HG03565 (cell line): ENCODE measurements around the gene CHRNB4.
"Not testable (repeated sequence)": the region's sequence is repeated elsewhere in the genome, so short reads cannot be mapped to it uniquely, and the experiment has no call there.

Experiments
- ATAC-seq: cut with Tn5 transposase; IDR thresholded peaks from one replicate; pipeline ENCODE4 v1.9.1; 2021; ENCODE audit warnings: mild to moderate bottlenecking, moderate library complexity; ENCODE audit not compliant: unreplicated experiment

Gene CHRNB4

DNA sequence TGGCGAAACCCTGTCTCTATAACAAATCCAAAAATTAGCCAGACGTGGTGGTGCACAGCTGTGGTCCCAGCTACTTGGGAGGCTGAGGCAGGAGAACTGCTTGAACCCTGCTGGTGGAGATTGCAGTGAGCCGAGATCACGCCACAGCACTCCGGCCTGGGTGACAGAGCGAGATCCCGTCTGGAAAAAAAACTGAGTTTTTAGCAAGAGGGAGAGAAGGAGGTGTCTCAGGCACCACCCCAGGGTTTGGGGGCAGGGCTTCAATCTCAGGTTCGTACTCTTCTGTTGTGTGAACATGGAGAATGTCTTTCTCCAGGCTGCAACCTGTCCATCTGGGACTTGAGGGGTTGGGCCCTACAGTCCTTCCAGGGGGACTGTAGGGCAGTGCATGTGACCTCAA is 22.9 kb downstream of the CHRNB4 start:
- ATAC-seq: no peak

GRCh38 chr15:78617516-78617915 is 23.5 kb downstream of the CHRNB4 start:
- ATAC-seq: no peak

DNA sequence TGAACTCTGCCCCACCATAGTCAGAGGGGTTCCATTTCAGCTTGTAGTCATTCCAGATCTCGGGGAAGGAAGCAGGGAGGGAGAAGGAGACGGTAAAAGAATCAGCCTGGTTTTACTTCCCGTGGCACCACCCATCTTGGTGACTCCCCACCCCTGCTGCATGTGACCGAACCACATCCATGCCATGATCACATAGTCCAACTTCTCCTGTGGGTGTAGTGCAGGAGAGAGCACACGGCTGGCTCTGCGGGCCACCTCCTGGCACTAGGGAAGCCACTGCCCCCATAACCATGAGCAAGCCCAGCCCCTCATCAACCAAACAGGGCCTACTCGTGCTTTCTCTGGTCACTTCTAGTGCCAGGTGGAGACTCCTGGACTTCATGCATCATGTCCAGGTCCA is 23.9 kb downstream of the CHRNB4 start:
- no peak for ATAC-seq

GRCh38 chr15:78616506-78616905 is 24.5 kb downstream of the CHRNB4 start:
- ATAC-seq: no peak

DNA sequence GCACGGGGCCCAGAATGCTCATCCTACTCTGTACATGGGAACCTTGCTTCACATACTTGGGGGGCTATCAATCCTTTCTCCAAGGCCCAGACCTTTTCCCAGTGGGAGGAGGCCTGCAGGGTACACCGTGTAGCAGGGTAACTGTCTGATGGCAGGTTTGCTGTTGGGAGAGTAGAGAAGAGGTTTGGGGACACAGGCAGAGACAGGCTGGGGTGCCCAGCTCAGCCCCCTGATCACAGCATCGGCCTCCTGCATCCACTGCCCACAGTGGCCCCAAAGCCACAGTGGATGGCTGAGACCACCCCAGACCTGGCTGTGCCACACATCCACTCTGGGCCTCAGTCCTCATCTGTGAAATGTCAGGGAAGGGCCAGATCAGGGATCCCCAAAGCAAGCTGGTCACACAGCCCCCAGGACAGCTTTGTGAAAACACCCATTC is 25.8 kb downstream of the CHRNB4 start:
- ATAC-seq: no peak

GRCh38 chr15:78614021-78614420 is 27.0 kb downstream of the CHRNB4 start:
- no peak for ATAC-seq

DNA sequence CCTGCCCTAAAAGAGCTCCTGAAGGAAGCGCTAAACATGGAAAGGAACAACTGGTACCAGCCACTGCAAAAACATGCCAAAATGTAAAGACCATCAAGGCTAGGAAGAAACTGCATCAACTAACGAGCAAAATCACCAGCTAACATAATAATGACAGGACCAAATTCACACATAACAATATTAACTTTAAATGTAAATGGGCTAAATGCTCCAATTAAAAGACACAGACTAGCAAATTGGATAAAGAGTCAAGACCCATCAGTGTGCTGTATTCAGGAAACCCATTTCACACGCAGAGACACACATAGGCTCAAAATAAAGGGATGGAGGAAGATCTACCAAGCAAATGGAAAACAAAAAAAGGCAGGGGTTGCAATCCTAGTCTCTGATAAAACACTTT is 31.5 kb downstream of the CHRNB4 start:
- not testable (repeated sequence) for ATAC-seq

DNA sequence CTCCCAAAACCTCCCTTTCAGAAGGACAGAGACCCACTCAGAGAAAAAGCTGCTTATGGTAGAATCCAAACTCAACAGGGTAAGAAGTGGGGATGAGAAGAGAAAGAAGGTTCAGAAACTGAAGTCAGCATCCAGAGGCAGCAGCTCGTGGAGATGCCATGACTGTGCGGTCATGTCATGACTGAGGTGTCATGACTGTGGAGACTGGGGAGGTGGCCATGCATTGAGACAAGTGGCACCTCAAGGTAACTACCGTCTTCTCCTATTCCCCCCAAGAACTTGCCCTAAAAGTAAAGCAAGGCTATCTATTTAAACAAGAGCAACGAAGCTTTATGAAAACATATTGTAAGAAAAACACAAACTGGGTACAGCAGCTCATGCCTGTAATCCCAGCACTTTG is 35.3 kb downstream of the CHRNB4 start:
- ATAC-seq: no peak

- ATAC-seq: no peak
Measured at GRCh38 chr15:78605201-78605600, 35.8 kb downstream of the CHRNB4 start.

DNA sequence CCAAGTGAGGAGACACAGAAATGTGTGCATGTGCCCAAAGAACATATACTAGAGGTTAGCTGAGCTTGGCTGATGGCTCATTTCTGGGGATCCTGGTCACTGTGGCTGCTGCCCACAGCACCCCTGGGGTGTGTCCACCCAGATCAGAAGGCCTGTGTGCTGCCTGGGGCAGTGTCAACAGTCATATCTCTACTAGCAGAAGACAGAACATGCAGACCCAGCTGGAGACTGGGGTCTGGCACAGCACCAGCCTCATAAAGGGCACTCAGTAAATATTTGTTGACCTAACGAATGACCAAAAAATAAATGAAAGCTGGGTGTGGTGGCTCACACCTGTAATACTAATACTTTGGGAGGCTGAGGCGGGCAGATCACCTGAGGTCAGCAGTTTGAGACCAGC is 36.6 kb downstream of the CHRNB4 start:
- ATAC-seq: no peak

GRCh38 chr15:78603467-78603866 is 37.5 kb downstream of the CHRNB4 start:
- no peak for ATAC-seq

DNA sequence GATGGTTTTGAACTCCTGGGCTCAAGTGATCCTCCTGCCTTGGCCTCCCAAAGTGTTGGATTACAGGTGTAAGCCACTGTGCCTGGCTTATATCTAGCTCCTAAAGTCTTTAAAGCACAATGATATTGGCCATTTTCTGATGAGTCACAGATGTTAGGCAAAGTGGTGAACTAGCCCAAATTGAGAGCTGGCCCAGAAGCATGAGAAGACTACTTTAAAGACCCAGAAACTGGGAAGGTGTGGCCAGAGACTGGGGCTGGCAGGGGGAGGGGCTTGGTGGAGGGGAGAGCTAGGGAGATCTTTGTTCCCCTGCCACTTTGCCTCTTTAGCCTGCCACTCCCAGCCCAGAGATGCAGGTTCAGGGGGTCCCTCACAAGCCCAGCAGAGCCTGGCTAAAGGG is 41.8 kb downstream of the CHRNB4 start:
- ATAC-seq: no peak

- no peak for ATAC-seq
Measured at GRCh38 chr15:78598348-78598747, 42.7 kb downstream of the CHRNB4 start.

DNA sequence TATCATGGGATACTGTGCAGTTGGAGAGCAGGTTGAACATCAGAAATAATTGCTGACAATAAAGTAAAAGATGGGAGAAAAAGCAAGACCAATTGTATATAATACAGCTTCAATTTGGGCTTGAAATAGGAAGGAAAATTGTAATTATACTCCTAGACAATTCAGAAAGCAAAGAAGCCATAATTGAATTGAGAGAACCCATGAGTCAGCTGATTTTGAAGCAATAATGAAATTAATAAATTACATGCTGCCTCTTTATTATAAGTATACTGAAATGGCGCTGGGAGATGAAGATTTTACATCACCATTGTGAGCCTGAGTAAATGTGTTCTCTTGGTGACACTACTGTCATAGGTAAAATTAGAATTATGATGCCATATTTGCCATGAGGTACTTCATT is 43.4 kb downstream of the CHRNB4 start:
- ATAC-seq: no peak

- ATAC-seq: no peak
Measured at GRCh38 chr15:78574944-78575343, 66.1 kb downstream of the CHRNB4 start.
